GM18951 (cell line): Measurements from ENCODE around the gene BMAL1.

ENCODE experiments used
- POLR2A ChIP-seq: IDR thresholded peaks from 4 replicates; pipeline ENCODE4 v1.6.1; 2011; ENCODE audit warnings: mild to moderate bottlenecking; ENCODE audit not compliant: insufficient read length, insufficient read depth; ENCODE audit errors: extremely low read depth
- in situ Hi-C: fragments of 300-500 bp; cut with MboI; formaldehyde crosslinking; loops from one replicate; pipeline ENCODE4 v1.12.0; 2022; ENCODE audit warnings: low sequenced_read_pairs, mixed read lengths, inconsistent platforms; ENCODE audit not compliant: unreplicated experiment

BMAL1 gene

GRCh38 chr11:13338427-13339069 lies 61.0 kb downstream of the BMAL1 start:
- TF ChIP-seq POLR2A, result no peak
- in situ Hi-C loops, result loop anchor here (25.0 kb wide), 1 partner anchor 376 kb away; no protein-coding TSS in a partner anchor

- TF ChIP-seq POLR2A, result no peak
- in situ Hi-C loops, result loop anchor here (10.0 to 25.0 kb wide), 2 partner anchors 145 to 377 kb away; no protein-coding TSS in a partner anchor
Measured at GRCh38 chr11:13339195-13340153, 61.9 kb downstream of the BMAL1 start.

- TF ChIP-seq POLR2A, result no peak
- in situ Hi-C loops, result loop anchor here (10.0 to 25.0 kb wide), 2 partner anchors 146 to 379 kb away; no protein-coding TSS in a partner anchor
Measured at GRCh38 chr11:13341026-13341425, 63.4 kb downstream of the BMAL1 start.

- TF ChIP-seq POLR2A, result no peak
- in situ Hi-C loops, result loop anchor here (10.0 to 25.0 kb wide), 2 partner anchors 148 to 381 kb away; no protein-coding TSS in a partner anchor
Measured at GRCh38 chr11:13343067-13343466, 65.5 kb downstream of the BMAL1 start.

DNA sequence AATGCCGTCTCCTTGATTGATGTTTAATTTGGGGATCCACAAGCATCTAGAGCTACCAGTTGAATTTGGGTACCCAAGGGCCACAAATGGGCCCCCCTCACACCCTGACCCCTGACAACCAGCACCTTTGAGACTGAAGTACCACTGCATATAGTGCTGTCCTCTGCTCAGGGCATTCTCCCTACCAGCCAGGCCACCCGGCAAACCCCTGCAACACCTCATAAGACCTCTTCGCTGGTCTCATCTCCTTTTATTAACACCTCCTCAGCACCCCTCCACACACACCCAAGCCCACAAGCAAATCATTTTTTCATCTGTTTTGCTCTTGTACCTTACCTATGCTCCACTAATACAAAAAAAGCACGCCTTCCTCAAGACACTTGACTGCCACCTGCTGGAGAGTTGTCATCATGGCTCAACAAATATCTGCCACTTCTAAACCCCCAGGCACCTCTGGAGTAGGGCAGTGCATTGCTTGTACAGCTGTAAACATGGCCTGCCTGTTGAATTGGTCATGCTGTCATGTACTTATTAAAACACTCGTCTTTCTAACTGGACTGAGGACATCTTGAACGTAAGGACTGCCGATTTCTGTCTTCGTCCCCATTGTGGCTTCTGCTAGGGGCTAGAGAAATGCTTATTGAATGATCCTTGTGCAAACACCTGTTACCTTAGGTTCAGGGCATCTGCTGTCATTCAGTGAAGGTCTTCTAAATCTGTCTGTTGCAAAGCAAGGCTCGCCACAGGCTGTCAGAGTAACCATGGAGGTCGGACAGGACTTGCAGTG lies 66.5 kb downstream of the BMAL1 start:
- TF ChIP-seq POLR2A, result no peak
- in situ Hi-C loops, result loop anchor here (10.0 to 25.0 kb wide), 2 partner anchors 149 to 382 kb away; no protein-coding TSS in a partner anchor

DNA sequence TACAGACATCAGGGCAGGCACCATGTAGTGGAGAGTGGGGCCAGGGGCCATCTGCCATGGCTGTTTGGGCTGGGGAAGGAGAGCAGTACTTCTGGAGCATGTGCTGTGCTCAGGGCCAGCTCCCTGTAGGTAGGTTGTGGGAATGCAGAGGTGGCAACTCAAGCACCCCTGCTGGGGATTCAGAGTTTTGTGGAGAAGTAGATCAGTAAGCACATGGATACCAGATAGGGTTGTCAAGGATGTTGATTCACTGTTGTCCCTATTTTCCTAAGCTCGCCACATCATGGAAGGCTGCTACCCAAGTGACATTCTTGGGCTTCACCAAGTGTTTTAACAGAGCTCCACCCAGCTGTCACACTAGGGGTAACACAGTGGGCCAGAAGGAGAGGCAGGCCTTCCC lies 67.2 kb downstream of the BMAL1 start:
- no peak for TF ChIP-seq POLR2A
- in situ Hi-C loops, result loop anchor here (10.0 to 25.0 kb wide), 2 partner anchors 150 to 383 kb away; no protein-coding TSS in a partner anchor

DNA sequence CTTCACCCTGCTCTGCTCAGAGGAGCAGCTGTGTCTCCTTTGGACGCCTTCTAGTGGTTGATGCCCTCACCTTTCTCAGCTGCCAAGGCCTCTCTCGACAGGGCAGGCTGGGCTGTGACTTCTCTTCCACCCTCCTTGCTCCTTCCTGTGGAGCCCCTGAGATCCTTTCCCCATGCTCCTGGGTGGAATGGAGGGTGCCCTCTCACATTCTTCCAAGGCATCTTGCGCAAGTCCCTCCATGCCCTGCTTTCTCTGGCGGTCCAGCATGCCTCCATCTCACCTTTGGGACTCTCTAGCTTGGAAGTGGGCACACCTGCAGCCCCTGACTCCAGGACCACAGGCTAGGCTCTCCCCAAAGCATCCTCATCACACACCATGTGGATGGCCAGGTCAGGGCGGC lies 68.9 kb downstream of the BMAL1 start:
- in situ Hi-C loops, result loop anchor here (10.0 to 25.0 kb wide), 2 partner anchors 152 to 384 kb away; no protein-coding TSS in a partner anchor

GRCh38 chr11:13347901-13348300 lies 70.3 kb downstream of the BMAL1 start:
- in situ Hi-C loops, result loop anchor here (10.0 to 25.0 kb wide), 2 partner anchors 153 to 386 kb away; no protein-coding TSS in a partner anchor
- TF ChIP-seq POLR2A, result no peak

More for the DNA sequence above, 68.9 kb downstream of the BMAL1 start:
- TF ChIP-seq POLR2A, result no peak

DNA sequence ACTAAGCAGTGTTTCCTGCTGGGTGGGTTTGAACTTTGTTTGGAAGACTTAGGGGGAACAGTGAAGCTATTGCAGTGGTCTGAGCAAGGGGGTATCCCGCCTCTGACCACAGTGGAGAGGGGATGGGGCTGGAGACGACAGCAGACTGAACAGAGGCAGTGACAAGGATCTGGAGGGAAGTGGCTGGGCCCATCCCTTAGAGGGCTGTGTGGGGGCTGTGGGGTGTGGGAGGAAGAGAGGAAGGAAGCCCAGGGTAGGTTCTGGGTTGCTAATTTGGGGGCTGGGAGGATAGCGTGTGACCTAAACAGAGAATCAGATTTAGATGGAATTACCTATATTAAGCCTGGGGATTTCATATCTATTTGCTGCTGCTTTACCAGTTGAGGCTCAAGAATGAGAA lies 70.7 kb downstream of the BMAL1 start:
- in situ Hi-C loops, result loop anchor here (10.0 to 25.0 kb wide), 2 partner anchors 154 to 386 kb away; no protein-coding TSS in a partner anchor

DNA sequence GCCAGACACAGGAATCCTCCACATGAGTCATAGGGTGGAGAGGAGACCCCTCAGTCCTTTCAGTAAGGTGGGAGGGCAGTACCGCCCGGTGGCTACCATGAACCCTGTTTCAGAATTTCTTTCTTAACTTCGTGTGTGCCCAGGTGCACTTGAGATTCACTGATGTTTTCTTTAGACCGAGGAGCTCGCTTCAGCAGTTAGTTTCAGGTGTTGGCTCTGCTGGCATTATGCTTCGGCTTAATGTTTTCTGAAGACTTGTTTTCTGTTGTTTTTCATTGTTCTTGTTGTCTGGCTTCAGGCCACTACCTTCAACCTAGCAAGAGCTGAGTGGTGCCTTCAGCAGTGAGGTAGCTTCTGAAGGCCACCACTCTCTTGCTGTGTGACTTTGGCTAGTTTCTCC lies 71.5 kb downstream of the BMAL1 start:
- in situ Hi-C loops, result loop anchor here (10.0 to 25.0 kb wide), 2 partner anchors 154 to 387 kb away; no protein-coding TSS in a partner anchor

More for the DNA sequence above, 70.7 kb downstream of the BMAL1 start:
- TF ChIP-seq POLR2A, result no peak

GRCh38 chr11:13349581-13349980 lies 72.0 kb downstream of the BMAL1 start:
- in situ Hi-C loops, result loop anchor here (10.0 to 25.0 kb wide), 2 partner anchors 155 to 387 kb away; no protein-coding TSS in a partner anchor
- no peak for TF ChIP-seq POLR2A

More for the DNA sequence above, 71.5 kb downstream of the BMAL1 start:
- no peak for TF ChIP-seq POLR2A

GRCh38 chr11:13352711-13353110 lies 75.1 kb downstream of the BMAL1 start:
- in situ Hi-C loops, result no loop called here
- TF ChIP-seq POLR2A, result no peak
